CD8-positive, alpha-beta memory T cell (primary cell): ENCODE measurements around the gene POLE. TPM values are rescaled to one million over a fixed set of nuclear protein-coding genes. Genes with fewer than 3 reads are reported as not detected.

Experiments used
- CTCF ChIA-PET: fragments of 350-600 bp; sonication (Branson Sonifier 250); formaldehyde crosslinking; loops from one replicate; lab custom pipeline; 2021; ENCODE audit warnings: antibody characterized with exemption; lab: Charles Lee
- POLR2A ChIA-PET: fragments of 350-600 bp; sonication (Branson Sonifier 250); formaldehyde crosslinking; loops from one replicate; lab custom pipeline; 2021; ENCODE audit warnings: antibody characterized with exemption; lab: Charles Lee
- DNase-seq, 5 donors: peaks; one replicate each; pipeline versions ENCODE4 v3.0.0 to v3.0.0-alpha.2; 2020 to 2022; ENCODE audit warnings: mixed read lengths in 1 of 5
- H3K27ac ChIP-seq: one replicate; pipeline ENCODE4 v1.7.0; 2013; ENCODE audit warnings: low read depth, mild to moderate bottlenecking, low read length, moderate library complexity
- H3K27me3 ChIP-seq: 2 replicates; pipeline ENCODE4 v1.7.0; 2013; ENCODE audit warnings: low read length, mild to moderate bottlenecking; ENCODE audit not compliant: insufficient read depth, poor library complexity, severe bottlenecking
- H3K36me3 ChIP-seq: 2 replicates; pipeline ENCODE4 v1.7.0; 2013; ENCODE audit warnings: mild to moderate bottlenecking, low read length, moderate library complexity; ENCODE audit not compliant: insufficient read depth
- H3K4me1 ChIP-seq: 2 replicates; pipeline ENCODE4 v1.7.0; 2013; ENCODE audit warnings: mild to moderate bottlenecking, low read length, moderate library complexity; ENCODE audit not compliant: insufficient read depth
- H3K4me3 ChIP-seq: 2 replicates; pipeline ENCODE4 v1.7.0; 2013; ENCODE audit warnings: mild to moderate bottlenecking, low read length
- H3K9me3 ChIP-seq: 2 replicates; pipeline ENCODE4 v1.7.0; 2013; ENCODE audit warnings: mild to moderate bottlenecking, low read length
- H3K27ac Mint-ChIP-seq, 8 donors: one replicate each; pipeline ENCODE4 v1.8.0; 2020 to 2021; ENCODE audit warnings: mixed read lengths in 8 of 8, mild to moderate bottlenecking in 6 of 8, inconsistent platforms in 3 of 8, moderate library complexity in 3 of 8
- H3K27me3 Mint-ChIP-seq, 2 donors: one replicate each; pipeline ENCODE4 v1.8.0; 2020 to 2021; ENCODE audit warnings: mixed read lengths in 2 of 2, mild to moderate bottlenecking in 1 of 2, moderate library complexity in 1 of 2
- H3K36me3 Mint-ChIP-seq, 3 donors: one replicate each; pipeline ENCODE4 v1.8.0; 2020 to 2021; ENCODE audit warnings: mixed read lengths in 3 of 3, inconsistent platforms in 1 of 3, mild to moderate bottlenecking in 1 of 3
- H3K4me1 Mint-ChIP-seq, 3 donors: one replicate each; pipeline ENCODE4 v1.8.0; 2020 to 2021; ENCODE audit warnings: mixed read lengths in 3 of 3, inconsistent platforms in 1 of 3, mild to moderate bottlenecking in 1 of 3
- H3K4me3 Mint-ChIP-seq, 7 donors: one replicate each; pipeline ENCODE4 v1.8.0; 2020 to 2021; ENCODE audit warnings: mixed read lengths in 7 of 7, mild to moderate bottlenecking in 6 of 7, moderate library complexity in 4 of 7, inconsistent platforms in 2 of 7
- H3K9me3 Mint-ChIP-seq, 5 donors: one replicate each; pipeline ENCODE4 v1.8.0; 2020 to 2022; ENCODE audit warnings: mixed read lengths in 5 of 5, mild to moderate bottlenecking in 3 of 5, moderate library complexity in 2 of 5, inconsistent platforms in 1 of 5
- polyA plus RNA-seq: library from polyadenylated mRNA; unstranded; fragments of 300-500 nt; fragmentation: Illumina TruSeq; gene quantifications from one replicate; pipeline ENCODE4 v1.2.3, GENCODE V29; 2021
- total RNA-seq, 2 experiments: library from RNA; stranded (reverse); gene quantifications; one replicate each; pipeline ENCODE4 v1.2.3, GENCODE V29; 2021

Gene POLE
- total and polyA plus RNA-seq, 3 experiments from 2014 or later = 4.2 to 117 (median 109) TPM

DNA sequence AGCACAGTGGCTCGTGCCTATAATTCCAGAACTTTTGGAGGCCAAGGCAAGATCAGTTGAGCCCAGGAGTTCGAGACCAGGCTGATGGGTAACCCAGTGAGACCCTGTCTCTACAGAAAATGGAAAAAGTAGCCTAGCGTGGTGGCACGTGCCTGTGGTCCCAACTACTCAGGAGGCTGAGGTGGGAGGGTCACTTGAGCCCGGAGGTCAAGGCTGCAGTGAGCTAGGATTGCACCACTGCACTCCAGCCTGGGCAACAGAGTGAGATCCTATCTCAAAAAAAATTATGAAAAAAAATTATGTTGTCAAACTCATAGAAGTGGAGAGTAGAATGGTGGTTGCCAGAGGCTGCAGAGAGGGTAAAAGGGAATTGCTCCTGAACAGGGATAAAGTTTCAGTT, 73.1 kb downstream of the POLE start:
- Mint-ChIP-seq H3K27me3 (peaks cover 40 to 52% of the 10 kb centered on the region in 2 donors), H3K27ac (no peak overlapping the region), H3K9me3 (peaks cover 0 to 17% (median 8%) of the 10 kb centered on the region in 5 donors), H3K4me3 (no peak overlapping the region), H3K4me1 (peaks cover 13 to 20% (median 14%) of the 10 kb centered on the region in 3 donors), H3K36me3 (no peaks in the 10 kb centered on the region)
- H3K4me1 ChIP-seq = no peaks in the 10 kb centered on the region
- no peaks in the 10 kb centered on the region for H3K9me3 ChIP-seq
- H3K27ac ChIP-seq = no peak overlapping the region
- ChIA-PET CTCF (interaction anchor here (0.9 to 4.2 kb wide), 3 partner anchors 13 to 199 kb away, joined by 3 to 41 read pairs (median 3); no protein-coding TSS in a partner anchor), POLR2A (interaction anchor here (0.8 kb wide), 1 partner anchor 617 kb away, joined by 3 read pairs; no protein-coding TSS in a partner anchor)
- H3K4me3 ChIP-seq = no peak overlapping the region
- H3K36me3 ChIP-seq = no peaks in the 10 kb centered on the region
- H3K27me3 ChIP-seq = peaks cover 23% of the 10 kb centered on the region
- DNase-seq = no peak

DNA sequence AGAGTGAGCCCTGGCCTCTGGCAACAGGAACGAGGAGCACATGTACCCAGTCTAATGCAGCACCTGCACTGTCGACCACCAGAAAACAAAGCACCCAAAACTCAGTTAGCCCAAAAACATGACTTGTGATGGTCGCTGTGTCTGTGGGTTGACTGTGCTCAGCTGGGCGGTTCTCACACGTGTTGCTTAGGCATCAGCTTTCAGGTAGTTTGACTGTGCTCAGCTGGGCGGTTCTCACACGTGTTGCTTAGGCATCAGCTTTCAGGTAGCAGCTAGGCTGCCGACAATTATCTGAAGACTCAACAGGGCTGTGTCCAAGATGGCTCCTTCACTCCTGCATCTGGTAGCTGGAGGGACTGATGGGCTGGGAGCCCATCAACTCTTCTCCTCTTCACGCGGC, 75.5 kb downstream of the POLE start:
- H3K27me3 Mint-ChIP-seq = peaks cover 30 to 52% of the 10 kb centered on the region in 2 donors
- ChIA-PET POLR2A (no interaction called here), CTCF (interaction anchor here (1.0 to 2.2 kb wide), 3 partner anchors 197 to 392 kb away, joined by 3 to 10 read pairs (median 5); no protein-coding TSS in a partner anchor)

GRCh38 chr12:132610866-132611602, 76.1 kb downstream of the POLE start:
- Mint-ChIP-seq H3K27ac (no peak overlapping the region), H3K27me3 (peaks cover 30 to 57% of the 10 kb centered on the region in 2 donors), H3K4me1 (peaks cover 6 to 12% (median 8%) of the 10 kb centered on the region in 3 donors), H3K9me3 (peaks cover 0 to 5% (median 3%) of the 10 kb centered on the region in 5 donors), H3K36me3 (no peaks in the 10 kb centered on the region), H3K4me3 (peak overlapping the region in 4 of 7 donors; percentile 61 to 75 (median 68))
- Histone ChIP-seq H3K27me3 (peaks cover 26% of the 10 kb centered on the region), H3K9me3 (no peaks in the 10 kb centered on the region), H3K4me3 (no peak overlapping the region), H3K36me3 (no peaks in the 10 kb centered on the region), H3K4me1 (no peaks in the 10 kb centered on the region), H3K27ac (no peak overlapping the region)
- ChIA-PET CTCF (interaction anchor here (0.8 to 2.2 kb wide), 3 partner anchors 10 to 392 kb away, joined by 3 to 5 read pairs (median 3); no protein-coding TSS in a partner anchor), POLR2A (interaction anchor here (0.6 kb wide), 1 partner anchor 305 kb away, joined by 3 read pairs; no protein-coding TSS in a partner anchor)
- DNase-seq = no peak

More for the DNA sequence above, 75.5 kb downstream of the POLE start:
- Histone ChIP-seq H3K27ac (no peak overlapping the region), H3K9me3 (no peaks in the 10 kb centered on the region), H3K36me3 (no peaks in the 10 kb centered on the region), H3K4me3 (no peak overlapping the region), H3K27me3 (peaks cover 28% of the 10 kb centered on the region), H3K4me1 (no peaks in the 10 kb centered on the region)
- no peaks in the 10 kb centered on the region for H3K36me3 Mint-ChIP-seq
- H3K9me3 Mint-ChIP-seq = peaks cover 0 to 8% (median 5%) of the 10 kb centered on the region in 5 donors
- H3K4me3 Mint-ChIP-seq = no peak overlapping the region
- H3K4me1 Mint-ChIP-seq = peaks cover 6 to 12% (median 8%) of the 10 kb centered on the region in 3 donors
- no peak overlapping the region for H3K27ac Mint-ChIP-seq
- no peak for DNase-seq

- H3K9me3 ChIP-seq = no peaks in the 10 kb centered on the region
- no peaks in the 10 kb centered on the region for H3K4me1 ChIP-seq
- DNase-seq = no peak
- H3K36me3 ChIP-seq = no peaks in the 10 kb centered on the region
- Mint-ChIP-seq H3K36me3 (no peaks in the 10 kb centered on the region), H3K27me3 (peaks cover 22 to 52% of the 10 kb centered on the region in 2 donors), H3K27ac (peak within 1 kb of the TSS in 1 of 8 donors; percentile 68), H3K4me1 (peaks cover 6 to 12% (median 8%) of the 10 kb centered on the region in 3 donors), H3K9me3 (peaks cover 0 to 5% (median 3%) of the 10 kb centered on the region in 5 donors), H3K4me3 (peak within 1 kb of the TSS in 6 of 7 donors; percentile 32 to 75 (median 64))
- H3K27me3 ChIP-seq = peaks cover 17% of the 10 kb centered on the region
- no peak within 1 kb of the TSS for H3K27ac ChIP-seq
- H3K4me3 ChIP-seq = no peak within 1 kb of the TSS
- ChIA-PET POLR2A (interaction anchor here (0.6 kb wide), 1 partner anchor 306 kb away, joined by 3 read pairs; no protein-coding TSS in a partner anchor), CTCF (interaction anchor here (0.7 to 2.2 kb wide), 5 partner anchors 8 to 196 kb away, joined by 3 to 5 read pairs (median 3); no protein-coding TSS in a partner anchor)
Observed at GRCh38 chr12:132610051-132610759, 76.9 kb downstream of the POLE start, which contains the start of gene LRCOL1. TSS of gene LRCOL1 (minus strand) at chr12:132610582. CDS start at chr12:132606251, 4,331 bp downstream.

GRCh38 chr12:132608231-132609171, 78.6 kb downstream of the POLE start:
- no peaks in the 10 kb centered on the region for H3K36me3 Mint-ChIP-seq
- H3K9me3 Mint-ChIP-seq = peaks cover 0 to 5% (median 0%) of the 10 kb centered on the region in 5 donors
- Histone ChIP-seq H3K4me1 (no peaks in the 10 kb centered on the region), H3K27ac (no peak overlapping the region), H3K4me3 (no peak overlapping the region), H3K36me3 (no peaks in the 10 kb centered on the region), H3K27me3 (peaks cover 15% of the 10 kb centered on the region), H3K9me3 (no peaks in the 10 kb centered on the region)
- H3K27me3 Mint-ChIP-seq = peaks cover 19 to 55% of the 10 kb centered on the region in 2 donors
- peaks cover 0 to 6% (median 3%) of the 10 kb centered on the region in 3 donors for H3K4me1 Mint-ChIP-seq
- no peak overlapping the region for H3K4me3 Mint-ChIP-seq
- POLR2A ChIA-PET = no interaction called here
- no peak for DNase-seq
- H3K27ac Mint-ChIP-seq = no peak overlapping the region
- CTCF ChIA-PET = interaction anchor here (0.7 to 1.7 kb wide), 3 partner anchors 9 to 194 kb away, joined by 3 to 5 read pairs (median 4); no protein-coding TSS in a partner anchor

- ChIA-PET POLR2A (no interaction called here), CTCF (no interaction called here)
- no peaks in the 10 kb centered on the region for H3K9me3 ChIP-seq
- Mint-ChIP-seq H3K27ac (no peak overlapping the region), H3K4me3 (peak overlapping the region in 1 of 7 donors; percentile 12), H3K9me3 (peaks cover 0 to 5% (median 0%) of the 10 kb centered on the region in 5 donors), H3K36me3 (no peaks in the 10 kb centered on the region), H3K27me3 (peaks cover 24 to 58% of the 10 kb centered on the region in 2 donors), H3K4me1 (peaks cover 0 to 13% (median 6%) of the 10 kb centered on the region in 3 donors)
- no peaks in the 10 kb centered on the region for H3K36me3 ChIP-seq
- no peaks in the 10 kb centered on the region for H3K4me1 ChIP-seq
- H3K4me3 ChIP-seq = no peak overlapping the region
- peaks cover 15% of the 10 kb centered on the region for H3K27me3 ChIP-seq
- no peak overlapping the region for H3K27ac ChIP-seq
- DNase-seq = peak in 1 of 5 donors; percentile 42
Observed at GRCh38 chr12:132606927-132607326, 80.2 kb downstream of the POLE start.

GRCh38 chr12:132606466-132606865, 80.7 kb downstream of the POLE start:
- peaks cover 0 to 13% (median 6%) of the 10 kb centered on the region in 3 donors for H3K4me1 Mint-ChIP-seq
- H3K4me3 Mint-ChIP-seq = peak overlapping the region in 1 of 7 donors; percentile 12
- H3K27me3 Mint-ChIP-seq = peaks cover 25 to 61% of the 10 kb centered on the region in 2 donors
- Histone ChIP-seq H3K4me3 (no peak overlapping the region), H3K36me3 (no peaks in the 10 kb centered on the region), H3K27ac (no peak overlapping the region), H3K9me3 (no peaks in the 10 kb centered on the region), H3K27me3 (peaks cover 15% of the 10 kb centered on the region), H3K4me1 (no peaks in the 10 kb centered on the region)
- no peak overlapping the region for H3K27ac Mint-ChIP-seq
- no peak for DNase-seq
- ChIA-PET CTCF (interaction anchor here (1.5 kb wide), 1 partner anchor 9 kb away, joined by 5 read pairs; no protein-coding TSS in a partner anchor), POLR2A (no interaction called here)
- H3K9me3 Mint-ChIP-seq = peaks cover 0 to 5% (median 0%) of the 10 kb centered on the region in 5 donors
- no peaks in the 10 kb centered on the region for H3K36me3 Mint-ChIP-seq
